PC-3 (cell line): ENCODE results near the gene GRIN3A.

Source experiments
- EZH2 ChIP-seq: fragments of 300-600 bp; sonication (generic); IDR thresholded peaks from one replicate; pipeline ENCODE4 v1.6.1; 2017; ENCODE audit warnings: antibody characterized with exemption, mild to moderate bottlenecking, low read length; ENCODE audit not compliant: unreplicated experiment
- EZH2phosphoT487 ChIP-seq: fragments of 300-600 bp; sonication (generic); IDR thresholded peaks from 2 replicates; pipeline ENCODE4 v1.6.1; 2018; ENCODE audit warnings: mild to moderate bottlenecking, antibody characterized with exemption, low read length, borderline replicate concordance
- TF ChIP-seq, protein P1 (sequence below): fragments of 300-600 bp; sonication (generic); conservative IDR thresholded peaks from 2 replicates; pipeline ENCODE4 v1.5.1; 2017; ENCODE audit warnings: antibody characterized with exemption, low read depth, mild to moderate bottlenecking, low read length

DNA sequence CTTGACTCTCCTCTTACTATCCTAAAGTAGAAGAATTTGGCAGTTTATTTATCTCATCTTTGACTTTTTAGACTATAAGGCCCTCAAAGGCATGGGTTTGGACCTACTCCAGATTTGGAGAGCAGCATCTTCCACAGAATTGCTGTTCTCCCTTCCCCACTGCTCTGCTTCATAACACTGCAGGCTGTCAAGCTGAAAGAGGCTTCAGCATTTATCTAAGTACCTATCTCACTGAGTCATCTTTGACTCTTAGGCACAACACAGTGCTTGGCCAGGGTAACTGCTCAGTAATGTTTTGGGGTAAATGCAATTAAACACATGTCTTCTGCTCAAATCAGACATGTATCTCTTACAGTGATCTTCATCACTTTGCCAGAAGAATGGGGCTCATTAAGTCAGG is 60.6 kb downstream of the GRIN3A start:
- TF ChIP-seq, protein P1, sequence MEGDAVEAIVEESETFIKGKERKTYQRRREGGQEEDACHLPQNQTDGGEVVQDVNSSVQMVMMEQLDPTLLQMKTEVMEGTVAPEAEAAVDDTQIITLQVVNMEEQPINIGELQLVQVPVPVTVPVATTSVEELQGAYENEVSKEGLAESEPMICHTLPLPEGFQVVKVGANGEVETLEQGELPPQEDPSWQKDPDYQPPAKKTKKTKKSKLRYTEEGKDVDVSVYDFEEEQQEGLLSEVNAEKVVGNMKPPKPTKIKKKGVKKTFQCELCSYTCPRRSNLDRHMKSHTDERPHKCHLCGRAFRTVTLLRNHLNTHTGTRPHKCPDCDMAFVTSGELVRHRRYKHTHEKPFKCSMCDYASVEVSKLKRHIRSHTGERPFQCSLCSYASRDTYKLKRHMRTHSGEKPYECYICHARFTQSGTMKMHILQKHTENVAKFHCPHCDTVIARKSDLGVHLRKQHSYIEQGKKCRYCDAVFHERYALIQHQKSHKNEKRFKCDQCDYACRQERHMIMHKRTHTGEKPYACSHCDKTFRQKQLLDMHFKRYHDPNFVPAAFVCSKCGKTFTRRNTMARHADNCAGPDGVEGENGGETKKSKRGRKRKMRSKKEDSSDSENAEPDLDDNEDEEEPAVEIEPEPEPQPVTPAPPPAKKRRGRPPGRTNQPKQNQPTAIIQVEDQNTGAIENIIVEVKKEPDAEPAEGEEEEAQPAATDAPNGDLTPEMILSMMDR = no peak
- TF ChIP-seq EZH2 (no peak), EZH2phosphoT487 (no peak)
